IMR-90 (cell line): ENCODE data around the gene METTL14. TPM values are rescaled to one million over a fixed set of nuclear protein-coding genes. Genes with fewer than 3 reads are reported as not detected.

Experiments used
- ATAC-seq: fragments of 200-7000 bp; cut with Tn5 transposase; 2 replicates; pipeline ENCODE4 v1.9.1; 2020; ENCODE audit warnings: low read depth, mild to moderate bottlenecking, moderate library complexity
- BruUV-seq: library from RNA; stranded (reverse); fragments of 400-500 nt; replicated peaks from 2 replicates; lab custom pipeline; 2021; lab: Mats Ljungman, UMichigan
- CTCF ChIA-PET: fragments of 300-600 bp; formaldehyde crosslinking; extraction: SDS; loops from one replicate; lab custom pipeline; 2021; ENCODE audit warnings: antibody characterized with exemption; lab: Yijun Ruan, JAX
- POLR2A ChIA-PET: fragments of 300-600 bp; sonication (Branson Sonifier 250); formaldehyde crosslinking; loops from one replicate; lab custom pipeline; 2022; ENCODE audit warnings: antibody characterized with exemption; ENCODE audit not compliant: unreplicated experiment; lab: Charles Lee
- DNase-seq: peaks from one replicate; pipeline ENCODE4 v3.0.0; 2013
- H2AFZ ChIP-seq: replicated peaks from 2 replicates; pipeline ENCODE3; 2013; ENCODE audit warnings: low read length, mild to moderate bottlenecking; ENCODE audit not compliant: poor library complexity
- H2AK5ac ChIP-seq: 2 replicates; pipeline ENCODE4 v1.6.1; 2013; ENCODE audit warnings: low read depth, low read length, inconsistent platforms
- H2AK9ac ChIP-seq: replicated peaks from 2 replicates; pipeline ENCODE3; 2013; ENCODE audit warnings: mild to moderate bottlenecking, low read depth, low read length, moderate library complexity; ENCODE audit not compliant: poor library complexity
- H2BK120ac ChIP-seq: 2 replicates; pipeline ENCODE4 v1.6.1; 2013; ENCODE audit warnings: low read depth, low read length, inconsistent platforms
- H2BK15ac ChIP-seq: 3 replicates; pipeline ENCODE4 v1.6.1; 2013; ENCODE audit warnings: low read depth, low read length, inconsistent platforms
- H2BK20ac ChIP-seq: 2 replicates; pipeline ENCODE4 v1.6.1; 2013; ENCODE audit warnings: low read depth, mild to moderate bottlenecking, inconsistent platforms, low read length, moderate library complexity
- H2BK5ac ChIP-seq: 2 replicates; pipeline ENCODE4 v1.6.1; 2013; ENCODE audit warnings: mild to moderate bottlenecking, low read depth, low read length, inconsistent platforms; ENCODE audit not compliant: poor library complexity, severe bottlenecking
- H3K14ac ChIP-seq: replicated peaks from 2 replicates; pipeline ENCODE4 v1.6.1; 2013; ENCODE audit warnings: low read depth, low read length, inconsistent platforms
- H3K18ac ChIP-seq: 2 replicates; pipeline ENCODE4 v1.6.1; 2013; ENCODE audit warnings: low read depth, low read length, control low read depth
- H3K23ac ChIP-seq: 2 replicates; pipeline ENCODE4 v1.6.1; 2013; ENCODE audit warnings: low read depth, low read length, inconsistent platforms
- H3K27ac ChIP-seq: 2 replicates; pipeline ENCODE4 v1.5.1; 2013; ENCODE audit warnings: mild to moderate bottlenecking, control low read depth, low read length; ENCODE audit not compliant: insufficient read depth
- H3K27me3 ChIP-seq: 2 replicates; pipeline ENCODE4 v1.6.1; 2013; ENCODE audit warnings: low read length; ENCODE audit not compliant: control insufficient read depth, insufficient read depth
- H3K36me3 ChIP-seq: 2 replicates; pipeline ENCODE4 v1.6.1; 2013; ENCODE audit warnings: low read length, mixed read lengths; ENCODE audit not compliant: control insufficient read depth, insufficient read depth
- H3K4ac ChIP-seq: 2 replicates; pipeline ENCODE4 v1.6.1; 2013; ENCODE audit warnings: low read depth, low read length, inconsistent platforms
- H3K4me1 ChIP-seq: 2 replicates; pipeline ENCODE4 v1.6.1; 2013; ENCODE audit warnings: low read length, mixed read lengths; ENCODE audit not compliant: control insufficient read depth, insufficient read depth
- H3K4me2 ChIP-seq: 2 replicates; pipeline ENCODE4 v1.6.1; 2013; ENCODE audit warnings: low read depth, mild to moderate bottlenecking, control low read depth, low read length, moderate library complexity
- H3K4me3 ChIP-seq: 2 replicates; pipeline ENCODE4 v1.5.1; 2013; ENCODE audit warnings: low read depth, mild to moderate bottlenecking, control low read depth, low read length, moderate library complexity; ENCODE audit not compliant: insufficient read depth
- H3K56ac ChIP-seq: 2 replicates; pipeline ENCODE4 v1.6.1; 2013; ENCODE audit warnings: low read length, inconsistent platforms; ENCODE audit not compliant: insufficient read depth; ENCODE audit errors: extremely low read depth
- H3K79me1 ChIP-seq, 2 experiments: 2 replicates each; pipeline ENCODE4 v1.6.1; 2013; ENCODE audit warnings: low read length in 2 of 2, inconsistent platforms in 1 of 2, low read depth in 1 of 2
- H3K9ac ChIP-seq: 2 replicates; pipeline ENCODE4 v1.6.1; 2013; ENCODE audit warnings: low read depth, low read length, control low read depth
- H3K9me1 ChIP-seq: 2 replicates; pipeline ENCODE4 v1.6.1; 2013; ENCODE audit warnings: low read length, inconsistent platforms; ENCODE audit not compliant: insufficient read depth
- H3K9me3 ChIP-seq: 2 replicates; pipeline ENCODE4 v1.6.1; 2013; ENCODE audit warnings: low read length; ENCODE audit not compliant: control insufficient read depth, insufficient read depth
- H4K20me1 ChIP-seq: 2 replicates; pipeline ENCODE4 v1.6.1; 2013; ENCODE audit warnings: low read length, inconsistent platforms; ENCODE audit not compliant: insufficient read depth
- H4K5ac ChIP-seq: 2 replicates; pipeline ENCODE4 v1.6.1; 2013; ENCODE audit warnings: mild to moderate bottlenecking, low read depth, low read length, control low read depth
- H4K8ac ChIP-seq, 2 experiments: 2 replicates each; pipeline ENCODE4 v1.6.1; 2013; ENCODE audit warnings: low read depth in 2 of 2, low read length in 2 of 2, control low read depth in 1 of 2, inconsistent platforms in 1 of 2
- H4K91ac ChIP-seq: 2 replicates; pipeline ENCODE4 v1.6.1; 2013; ENCODE audit warnings: low read depth, low read length, inconsistent platforms; ENCODE audit not compliant: insufficient read depth
- FOS ChIP-seq: fragments of 150-350 bp; IDR thresholded peaks from 2 replicates; pipeline ENCODE4 v1.6.1; 2016; ENCODE audit warnings: low read depth, low read length
- MXI1 ChIP-seq: IDR thresholded peaks from 2 replicates; pipeline ENCODE4 v1.6.1; 2012; ENCODE audit warnings: low read depth, mild to moderate bottlenecking, low read length, moderate library complexity, borderline replicate concordance
- NFE2L2 ChIP-seq: fragments of 150-350 bp; IDR thresholded peaks from 2 replicates; pipeline ENCODE4 v1.6.1; 2016; ENCODE audit warnings: low read depth, mild to moderate bottlenecking, low read length
- RAD21 ChIP-seq: IDR thresholded peaks from 2 replicates; pipeline ENCODE4 v1.6.1; 2012; ENCODE audit warnings: low read length, improper control_type of control experiment
- RCOR1 ChIP-seq: IDR thresholded peaks from 2 replicates; pipeline ENCODE4 v1.6.1; 2012; ENCODE audit warnings: mild to moderate bottlenecking, low read length, improper control_type of control experiment; ENCODE audit not compliant: insufficient replicate concordance
- WGBS, 2 experiments: methylation state at CpG; one replicate each; pipeline versions ENCODE4 v1.1.5 to v1.1.7; 2013; ENCODE audit warnings: missing lambda C conversion rate in 2 of 2; ENCODE audit not compliant: insufficient read length in 1 of 2; ENCODE audit errors: extremely low coverage in 2 of 2; 5-methylcytosine and 5-hydroxymethylcytosine counted together
- dilution Hi-C: fragments of 300-500 bp; cut with HindIII; formaldehyde crosslinking; loops from one replicate; pipeline ENCODE4 v1.14.3; 2018; ENCODE audit warnings: low sequenced_read_pairs; ENCODE audit not compliant: unreplicated experiment
- in situ Hi-C: fragments of 300-500 bp; cut with MboI; formaldehyde crosslinking; loops from 3 replicates; pipeline ENCODE4 v1.14.3; 2019; ENCODE audit warnings: low sequenced_read_pairs, inconsistent platforms, mixed read lengths
- intact Hi-C: fragments of 100-400 bp; cut with micrococcal nuclease; formaldehyde crosslinking; loops from 2 replicates; pipeline ENCODE4 v1.10.0; 2022
- polyA plus RNA-seq, 3 experiments: library from polyadenylated mRNA; depleted of rRNA; stranded (reverse); fragments of >200 nt; gene quantifications; 2 replicates each; pipeline ENCODE4 v1.2.3, GENCODE V29; 2012; ENCODE audit warnings: low replicate concordance in 1 of 3
- total RNA-seq: library from RNA; depleted of rRNA; stranded (reverse); fragments of >200 nt; gene quantifications from 2 replicates; pipeline ENCODE4 v1.2.3, GENCODE V29; 2012
- TF ChIP-seq, protein P1 (sequence below): fragments of 150-350 bp; IDR thresholded peaks from 2 replicates; pipeline ENCODE4 v1.6.1; 2016; ENCODE audit warnings: low read depth, mild to moderate bottlenecking, low read length, moderate library complexity, borderline replicate concordance

METTL14 gene
- total and polyA plus RNA-seq, 2 of the 4 experiments (the other 2 are of a cell fraction) = 5.0 to 9.3 TPM

DNA sequence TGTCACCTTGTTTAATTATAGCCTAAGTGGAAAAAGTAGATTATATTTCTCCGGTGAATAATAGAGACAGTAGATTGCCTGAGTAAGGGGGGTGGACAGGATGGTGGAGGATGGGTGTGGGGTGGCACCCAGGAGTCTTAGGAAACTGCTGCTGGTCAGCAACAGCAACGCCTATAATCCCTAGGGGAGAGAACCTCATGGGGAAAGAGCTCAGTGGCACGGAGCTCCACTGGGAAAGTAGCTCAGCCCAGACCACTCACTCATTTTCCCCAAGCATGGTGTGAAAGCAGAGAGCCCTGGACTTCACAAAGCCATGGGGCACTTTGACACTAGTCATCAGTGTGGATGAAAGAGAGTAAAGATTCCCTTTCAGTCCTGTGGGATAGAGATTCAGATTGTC is 31.1 kb downstream of the METTL14 start:
- in situ Hi-C loops (no loop called here), intact Hi-C loops (no loop called here), dilution Hi-C loops (no loop called here)
- H3K4me2 ChIP-seq = no peak overlapping the region
- H3K23ac ChIP-seq = no peak overlapping the region
- no peaks in the 10 kb centered on the region for H3K27me3 ChIP-seq
- no peaks in the 10 kb centered on the region for H3K9me1 ChIP-seq
- no peak overlapping the region for H3K4ac ChIP-seq
- no peak overlapping the region for H3K14ac ChIP-seq
- no peak overlapping the region for H2AK9ac ChIP-seq
- TF ChIP-seq, protein P1, sequence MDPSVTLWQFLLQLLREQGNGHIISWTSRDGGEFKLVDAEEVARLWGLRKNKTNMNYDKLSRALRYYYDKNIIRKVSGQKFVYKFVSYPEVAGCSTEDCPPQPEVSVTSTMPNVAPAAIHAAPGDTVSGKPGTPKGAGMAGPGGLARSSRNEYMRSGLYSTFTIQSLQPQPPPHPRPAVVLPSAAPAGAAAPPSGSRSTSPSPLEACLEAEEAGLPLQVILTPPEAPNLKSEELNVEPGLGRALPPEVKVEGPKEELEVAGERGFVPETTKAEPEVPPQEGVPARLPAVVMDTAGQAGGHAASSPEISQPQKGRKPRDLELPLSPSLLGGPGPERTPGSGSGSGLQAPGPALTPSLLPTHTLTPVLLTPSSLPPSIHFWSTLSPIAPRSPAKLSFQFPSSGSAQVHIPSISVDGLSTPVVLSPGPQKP = no peak
- no peak for TF ChIP-seq RAD21
- no peak for TF ChIP-seq FOS
- no peak for TF ChIP-seq MXI1
- no peak for TF ChIP-seq NFE2L2
- TF ChIP-seq RCOR1 = no peak
- no peak overlapping the region for H3K18ac ChIP-seq
- H2AK5ac ChIP-seq = no peak overlapping the region
- POLR2A ChIA-PET = no interaction called here
- no peak overlapping the region for H4K5ac ChIP-seq
- H3K79me1 ChIP-seq = peaks cover 2 to 6% of the 10 kb centered on the region in 2 experiments; a peak in 2 of 4 replicates
- no peaks in the 10 kb centered on the region for H4K20me1 ChIP-seq
- no peak overlapping the region for H2AFZ ChIP-seq
- WGBS, 2 experiments = no CpG with 5 or more reads among the region's 3 CpGs
- H2BK15ac ChIP-seq = no peak overlapping the region
- no peak overlapping the region for H4K8ac ChIP-seq
- H3K4me1 ChIP-seq = peaks cover 2% of the 10 kb centered on the region; the same call in 1 of the 2 replicates
- H2BK20ac ChIP-seq = no peak overlapping the region
- H2BK120ac ChIP-seq = no peak overlapping the region
- ATAC-seq = no peak
- H2BK5ac ChIP-seq = no peak overlapping the region
- no peak overlapping the region for H3K56ac ChIP-seq
- H3K9ac ChIP-seq = no peak overlapping the region
- CTCF ChIA-PET = no interaction called here
- H3K27ac ChIP-seq = no peak overlapping the region
- H3K4me3 ChIP-seq = no peak overlapping the region
- no peak for DNase-seq
- no peaks in the 10 kb centered on the region for H3K9me3 ChIP-seq
- no TSS peak for BruUV-seq
- no peak overlapping the region for H4K91ac ChIP-seq
- peaks cover 12% of the 10 kb centered on the region for H3K36me3 ChIP-seq
